ENCODE measurements around the gene EIF4E. TPM values are rescaled to one million over a fixed set of nuclear protein-coding genes. Genes with fewer than 3 reads are reported as not detected.
"Not testable (repeated sequence)": the region's sequence is repeated elsewhere in the genome, so short reads cannot be mapped to it uniquely, and the experiment has no call there.

EIF4E gene
- total RNA-seq, 1 donor from 2014 or later = 66.1 TPM

GRCh38 chr4:98861100-98861884 is 67.6 kb downstream of the EIF4E start:
- Mint-ChIP-seq H3K9me3 (ENCODE audit: low read depth) (no peaks in the 10 kb centered on the region), H3K27ac (ENCODE audit: unreplicated experiment) (peak overlapping the region; percentile 80), H3K27me3 (ENCODE audit: low read depth) (no peaks in the 10 kb centered on the region), H3K4me1 (ENCODE audit: low read depth) (no peaks in the 10 kb centered on the region), H3K36me3 (ENCODE audit: low read depth) (no peaks in the 10 kb centered on the region), H3K4me3 (ENCODE audit: unreplicated experiment) (no peak overlapping the region)
- TF ChIP-seq CTCF (IDR thresholded peaks at IDR 0.05) = no peak
- no peak for DNase-seq (ENCODE audit: low spot score)

GRCh38 chr4:98851806-98852205 is 77.1 kb downstream of the EIF4E start:
- Mint-ChIP-seq H3K4me1 (ENCODE audit: low read depth) (peaks cover 14% of the 10 kb centered on the region), H3K27me3 (ENCODE audit: low read depth) (no peaks in the 10 kb centered on the region), H3K9me3 (ENCODE audit: low read depth) (no peaks in the 10 kb centered on the region), H3K27ac (ENCODE audit: unreplicated experiment) (no peak overlapping the region), H3K36me3 (ENCODE audit: low read depth) (no peaks in the 10 kb centered on the region), H3K4me3 (ENCODE audit: unreplicated experiment) (no peak overlapping the region)
- DNase-seq (ENCODE audit: low spot score) = no peak
- no peak for TF ChIP-seq CTCF (IDR thresholded peaks at IDR 0.05)

- Mint-ChIP-seq H3K36me3 (ENCODE audit: low read depth) (no peaks in the 10 kb centered on the region), H3K9me3 (ENCODE audit: low read depth) (peaks cover 5% of the 10 kb centered on the region), H3K27ac (ENCODE audit: unreplicated experiment) (no peak overlapping the region), H3K4me1 (ENCODE audit: low read depth) (peaks cover 14% of the 10 kb centered on the region), H3K27me3 (ENCODE audit: low read depth) (no peaks in the 10 kb centered on the region), H3K4me3 (ENCODE audit: unreplicated experiment) (no peak overlapping the region)
- DNase-seq (ENCODE audit: low spot score) = no peak
- no peak for TF ChIP-seq CTCF (IDR thresholded peaks at IDR 0.05)
Measured at GRCh38 chr4:98850937-98851336, 78.0 kb downstream of the EIF4E start.

- H3K4me3 Mint-ChIP-seq (ENCODE audit: unreplicated experiment) = no peak overlapping the region
- no peaks in the 10 kb centered on the region for H3K36me3 Mint-ChIP-seq (ENCODE audit: low read depth)
- no peak for DNase-seq (ENCODE audit: low spot score)
- H3K27me3 Mint-ChIP-seq (ENCODE audit: low read depth) = no peaks in the 10 kb centered on the region
- peaks cover 5% of the 10 kb centered on the region for H3K9me3 Mint-ChIP-seq (ENCODE audit: low read depth)
- TF ChIP-seq CTCF (IDR thresholded peaks at IDR 0.05) = no peak
- H3K4me1 Mint-ChIP-seq (ENCODE audit: low read depth) = peaks cover 14% of the 10 kb centered on the region
- H3K27ac Mint-ChIP-seq (ENCODE audit: unreplicated experiment) = no peak overlapping the region
Measured at GRCh38 chr4:98848448-98848847, 80.5 kb downstream of the EIF4E start.

GRCh38 chr4:98845960-98846359 is 83.0 kb downstream of the EIF4E start:
- no peak overlapping the region for H3K27ac Mint-ChIP-seq (ENCODE audit: unreplicated experiment)
- no peaks in the 10 kb centered on the region for H3K36me3 Mint-ChIP-seq (ENCODE audit: low read depth)
- H3K27me3 Mint-ChIP-seq (ENCODE audit: low read depth) = no peaks in the 10 kb centered on the region
- DNase-seq (ENCODE audit: low spot score) = no peak
- H3K4me1 Mint-ChIP-seq (ENCODE audit: low read depth) = peaks cover 4% of the 10 kb centered on the region
- no peak for TF ChIP-seq CTCF (IDR thresholded peaks at IDR 0.05)
- H3K9me3 Mint-ChIP-seq (ENCODE audit: low read depth) = peaks cover 10% of the 10 kb centered on the region
- H3K4me3 Mint-ChIP-seq (ENCODE audit: unreplicated experiment) = no peak overlapping the region

GRCh38 chr4:98842917-98843316 is 86.0 kb downstream of the EIF4E start:
- H3K27me3 Mint-ChIP-seq (ENCODE audit: low read depth); H3K9me3 Mint-ChIP-seq (ENCODE audit: low read depth): not testable (repeated sequence)

More at GRCh38 chr4:98842917-98843316, 86.0 kb downstream of the EIF4E start:
- not testable (repeated sequence) for H3K36me3 Mint-ChIP-seq (ENCODE audit: low read depth); DNase-seq (ENCODE audit: low spot score); H3K27ac Mint-ChIP-seq (ENCODE audit: unreplicated experiment); H3K4me3 Mint-ChIP-seq (ENCODE audit: unreplicated experiment); H3K4me1 Mint-ChIP-seq (ENCODE audit: low read depth)
